ENCODE results near the gene IL6ST. TPM values are rescaled to one million over a fixed set of nuclear protein-coding genes. Genes with fewer than 3 reads are reported as not detected.
"Not testable (repeated sequence)": the region's sequence is repeated elsewhere in the genome, so short reads cannot be mapped to it uniquely, and the experiment has no call there.

Gene IL6ST
- total RNA-seq, 1 experiment from 2014 or later, result 181 TPM

GRCh38 chr5:55991768-55992486 lies 2.8 kb downstream of the IL6ST start:
- Histone ChIP-seq H3K36me3 (ENCODE audit: control insufficient read depth, insufficient read depth, low read length) (no peaks in the 10 kb centered on the region; the same call in 1 of the 2 replicates), H3K27ac (ENCODE audit: low read length) (0 out of 2 replicates have a peak overlapping the region, but pooled peaks have one; percentile 3), H3K4me3 (ENCODE audit: low read depth in 2 of 2, low read length in 2 of 2) (peak overlapping the region; percentile 92 to 96; a peak in 3 of 4 replicates), H3K4me1 (ENCODE audit: control insufficient read depth, insufficient read depth, low read length) (peaks cover 41% of the 10 kb centered on the region), H3K9me3 (ENCODE audit: control insufficient read depth, insufficient read depth, low read depth, low read length) (no peaks in the 10 kb centered on the region), H3K27me3 (ENCODE audit: control insufficient read depth, insufficient read depth, low read length) (no peaks in the 10 kb centered on the region)
- no peak for ATAC-seq
- POLR2A ChIA-PET, result no interaction called here
- DNase-seq (ENCODE audit: low read depth, low spot score), result no peak
- no TSS peak for BruUV-seq (replicated peaks)
- in situ Hi-C loops (cut with HindIII; ENCODE audit: low pct_unique_long_range_greater_than_20kb, low sequenced_read_pairs) (no loop called here), intact Hi-C loops (cut with micrococcal nuclease; ENCODE audit: unreplicated experiment) (loop anchor here (10.0 kb wide), 1 partner anchor 213 kb away; no protein-coding TSS in a partner anchor)
- TF ChIP-seq TCF7L2 (IDR thresholded peaks at IDR 0.05; ENCODE audit: low read depth, low read length) (no peak), CTCF (IDR thresholded peaks at IDR 0.05) (no peak), SIN3A (IDR thresholded peaks at IDR 0.05; ENCODE audit: borderline replicate concordance, insufficient read depth, low read depth, low read length) (no peak), REST (IDR thresholded peaks at IDR 0.05; ENCODE audit: insufficient read depth in 1 of 2, low read depth in 2 of 2, low read length in 1 of 2) (no peak), POLR2AphosphoS5 (IDR thresholded peaks at IDR 0.05; ENCODE audit: low read depth, low read length) (no peak)
- CTCF ChIA-PET, result interaction anchor here (0.7 to 1.0 kb wide), 2 partner anchors 9 to 604 kb away, joined by 6 to 14 read pairs; no protein-coding TSS in a partner anchor

- in situ Hi-C loops (cut with HindIII; ENCODE audit: low pct_unique_long_range_greater_than_20kb, low sequenced_read_pairs); H3K27me3 ChIP-seq (ENCODE audit: control insufficient read depth, insufficient read depth, low read length); POLR2A ChIA-PET; H3K36me3 ChIP-seq (ENCODE audit: control insufficient read depth, insufficient read depth, low read length); H3K4me3 ChIP-seq (ENCODE audit: low read depth in 2 of 2, low read length in 2 of 2); ATAC-seq; H3K27ac ChIP-seq (ENCODE audit: low read length); BruUV-seq (replicated peaks); DNase-seq (ENCODE audit: low read depth, low spot score); H3K9me3 ChIP-seq (ENCODE audit: control insufficient read depth, insufficient read depth, low read depth, low read length): not testable (repeated sequence)
- peaks cover 31% of the 10 kb centered on the region for H3K4me1 ChIP-seq (ENCODE audit: control insufficient read depth, insufficient read depth, low read length)
- CTCF ChIA-PET, result interaction anchor here (0.7 to 1.0 kb wide), 2 partner anchors 8 to 605 kb away, joined by 6 to 14 read pairs; no protein-coding TSS in a partner anchor
- intact Hi-C loops (cut with micrococcal nuclease; ENCODE audit: unreplicated experiment), result loop anchor here (10.0 kb wide), 1 partner anchor 214 kb away; no protein-coding TSS in a partner anchor
Observed at GRCh38 chr5:55990895-55991294, 3.9 kb downstream of the IL6ST start.

- H3K27me3 ChIP-seq (ENCODE audit: control insufficient read depth, insufficient read depth, low read length), result no peaks in the 10 kb centered on the region
- DNase-seq (ENCODE audit: low read depth, low spot score), result no peak
- in situ Hi-C loops (cut with HindIII; ENCODE audit: low pct_unique_long_range_greater_than_20kb, low sequenced_read_pairs), result no loop called here
- H3K4me3 ChIP-seq (ENCODE audit: low read depth in 2 of 2, low read length in 2 of 2), result no peak overlapping the region
- no peaks in the 10 kb centered on the region for H3K9me3 ChIP-seq (ENCODE audit: control insufficient read depth, insufficient read depth, low read depth, low read length)
- no TSS peak for BruUV-seq (replicated peaks)
- ChIA-PET POLR2A (no interaction called here), CTCF (interaction anchor here (0.6 kb wide), 1 partner anchor 99 kb away, joined by 3 read pairs; no protein-coding TSS in a partner anchor)
- H3K27ac ChIP-seq (ENCODE audit: low read length), result no peak overlapping the region
- no peaks in the 10 kb centered on the region; the same call in 1 of the 2 replicates for H3K36me3 ChIP-seq (ENCODE audit: control insufficient read depth, insufficient read depth, low read length)
- H3K4me1 ChIP-seq (ENCODE audit: control insufficient read depth, insufficient read depth, low read length), result peaks cover 29% of the 10 kb centered on the region
- ATAC-seq, result no peak
- intact Hi-C loops (cut with micrococcal nuclease; ENCODE audit: unreplicated experiment), result loop anchor here (10.0 kb wide), 1 partner anchor 215 kb away; no protein-coding TSS in a partner anchor
- TF ChIP-seq POLR2AphosphoS5 (IDR thresholded peaks at IDR 0.05; ENCODE audit: low read depth, low read length) (no peak), CTCF (IDR thresholded peaks at IDR 0.05) (no peak), SIN3A (IDR thresholded peaks at IDR 0.05; ENCODE audit: borderline replicate concordance, insufficient read depth, low read depth, low read length) (no peak), TCF7L2 (IDR thresholded peaks at IDR 0.05; ENCODE audit: low read depth, low read length) (no peak), REST (IDR thresholded peaks at IDR 0.05; ENCODE audit: insufficient read depth in 1 of 2, low read depth in 2 of 2, low read length in 1 of 2) (no peak)
Observed at GRCh38 chr5:55989860-55990259, 4.9 kb downstream of the IL6ST start.

Measured in Panc1 (cell line).